ENCODE results near the gene IFT122.
"Not testable (repeated sequence)": the region's sequence is repeated elsewhere in the genome, so short reads cannot be mapped to it uniquely, and the experiment has no call there.

Gene IFT122, protein sequence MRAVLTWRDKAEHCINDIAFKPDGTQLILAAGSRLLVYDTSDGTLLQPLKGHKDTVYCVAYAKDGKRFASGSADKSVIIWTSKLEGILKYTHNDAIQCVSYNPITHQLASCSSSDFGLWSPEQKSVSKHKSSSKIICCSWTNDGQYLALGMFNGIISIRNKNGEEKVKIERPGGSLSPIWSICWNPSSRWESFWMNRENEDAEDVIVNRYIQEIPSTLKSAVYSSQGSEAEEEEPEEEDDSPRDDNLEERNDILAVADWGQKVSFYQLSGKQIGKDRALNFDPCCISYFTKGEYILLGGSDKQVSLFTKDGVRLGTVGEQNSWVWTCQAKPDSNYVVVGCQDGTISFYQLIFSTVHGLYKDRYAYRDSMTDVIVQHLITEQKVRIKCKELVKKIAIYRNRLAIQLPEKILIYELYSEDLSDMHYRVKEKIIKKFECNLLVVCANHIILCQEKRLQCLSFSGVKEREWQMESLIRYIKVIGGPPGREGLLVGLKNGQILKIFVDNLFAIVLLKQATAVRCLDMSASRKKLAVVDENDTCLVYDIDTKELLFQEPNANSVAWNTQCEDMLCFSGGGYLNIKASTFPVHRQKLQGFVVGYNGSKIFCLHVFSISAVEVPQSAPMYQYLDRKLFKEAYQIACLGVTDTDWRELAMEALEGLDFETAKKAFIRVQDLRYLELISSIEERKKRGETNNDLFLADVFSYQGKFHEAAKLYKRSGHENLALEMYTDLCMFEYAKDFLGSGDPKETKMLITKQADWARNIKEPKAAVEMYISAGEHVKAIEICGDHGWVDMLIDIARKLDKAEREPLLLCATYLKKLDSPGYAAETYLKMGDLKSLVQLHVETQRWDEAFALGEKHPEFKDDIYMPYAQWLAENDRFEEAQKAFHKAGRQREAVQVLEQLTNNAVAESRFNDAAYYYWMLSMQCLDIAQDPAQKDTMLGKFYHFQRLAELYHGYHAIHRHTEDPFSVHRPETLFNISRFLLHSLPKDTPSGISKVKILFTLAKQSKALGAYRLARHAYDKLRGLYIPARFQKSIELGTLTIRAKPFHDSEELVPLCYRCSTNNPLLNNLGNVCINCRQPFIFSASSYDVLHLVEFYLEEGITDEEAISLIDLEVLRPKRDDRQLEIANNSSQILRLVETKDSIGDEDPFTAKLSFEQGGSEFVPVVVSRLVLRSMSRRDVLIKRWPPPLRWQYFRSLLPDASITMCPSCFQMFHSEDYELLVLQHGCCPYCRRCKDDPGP

DNA sequence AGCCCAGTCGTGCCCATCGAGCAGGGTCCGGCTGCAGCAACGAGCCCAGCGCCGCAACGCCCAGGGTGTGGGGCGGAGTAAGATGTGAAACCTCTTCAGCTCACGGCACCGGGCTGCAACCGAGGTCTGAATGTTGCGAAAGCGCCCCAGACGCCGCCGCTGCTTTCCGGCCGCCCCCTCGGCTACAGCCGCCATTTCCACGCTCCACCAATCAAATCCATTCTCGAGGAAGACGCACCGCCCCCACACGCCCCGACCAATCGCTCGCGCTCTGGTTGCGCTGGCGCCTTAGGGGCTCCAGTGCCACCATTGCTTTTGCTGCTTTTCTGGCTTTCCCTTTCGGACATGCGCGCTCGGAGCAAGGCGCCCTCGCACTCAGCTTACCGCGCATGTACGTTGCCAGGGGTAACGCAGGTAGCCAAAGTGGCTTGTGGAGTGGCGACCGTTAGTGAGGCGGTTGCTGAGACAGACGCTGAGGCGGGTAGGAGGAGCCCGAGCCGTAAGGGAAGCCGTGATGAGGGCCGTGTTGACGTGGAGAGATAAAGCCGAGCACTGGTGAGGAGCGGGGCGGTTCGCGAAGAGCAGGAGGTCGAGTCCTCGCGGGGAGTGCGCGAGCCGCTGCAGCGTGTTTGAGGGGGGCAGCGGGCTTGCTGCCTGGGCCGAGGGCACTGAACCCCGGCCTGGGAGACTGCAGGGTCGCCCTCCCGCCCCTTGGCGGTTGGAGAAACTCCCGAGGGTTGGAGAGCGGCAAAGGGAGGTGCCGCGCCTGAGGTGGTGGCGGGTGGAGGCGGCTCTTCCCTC is at the start of gene IFT122, which contains the start of gene MBD4:
Gene IFT122, plus strand, starts transcription at position 408 of the 801 bp plus-strand sequence. Its CDS starts 107 bp downstream, at position 515.
Gene MBD4, minus strand, starts transcription at position 132 of the 801 bp plus-strand sequence. Its CDS starts 115 bp downstream, at position 17.
- ATAC-seq (ENCODE audit: low read depth) (peak; percentile 82), DNase-seq (ENCODE audit: low spot score in 2 of 2) (peak; percentile 93 to 98)
- H3K27ac Mint-ChIP-seq: peak within 1 kb of the TSS; percentile 90
- peak within 1 kb of the TSS; percentile 89 for H3K4me3 Mint-ChIP-seq
- peaks cover 17% of the 10 kb centered on the region for H3K36me3 Mint-ChIP-seq
- peaks cover 34% of the 10 kb centered on the region for H3K4me1 Mint-ChIP-seq
- H3K9me3 Mint-ChIP-seq: no peaks in the 10 kb centered on the region
- no peaks in the 10 kb centered on the region for H3K27me3 Mint-ChIP-seq

DNA sequence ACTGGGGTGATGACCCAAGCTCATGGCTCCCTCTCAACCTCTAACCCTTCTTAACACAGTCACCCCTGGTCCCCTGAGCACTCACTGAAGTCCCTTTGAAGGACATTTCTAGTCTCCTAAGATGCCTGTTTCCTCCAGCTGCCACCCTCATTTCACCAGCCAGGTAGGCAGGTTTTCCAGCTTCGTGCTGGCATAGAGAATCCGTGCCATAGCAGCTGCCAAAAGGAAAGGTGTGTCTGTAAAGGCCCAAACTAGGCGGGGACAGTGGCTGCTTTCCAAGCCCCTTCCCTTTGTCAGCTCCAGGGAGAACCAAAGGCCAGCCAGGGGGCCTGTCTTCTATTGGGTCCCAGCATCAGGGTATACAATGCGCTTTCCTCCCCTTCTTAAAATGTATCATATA is 48.4 kb upstream of the IFT122 start:
- H3K4me1 Mint-ChIP-seq; DNase-seq (ENCODE audit: low spot score in 2 of 2); H3K27me3 Mint-ChIP-seq; ATAC-seq (ENCODE audit: low read depth); H3K4me3 Mint-ChIP-seq; H3K9me3 Mint-ChIP-seq; H3K27ac Mint-ChIP-seq: not testable (repeated sequence)
- H3K36me3 Mint-ChIP-seq: peaks cover 43% of the 10 kb centered on the region

DNA sequence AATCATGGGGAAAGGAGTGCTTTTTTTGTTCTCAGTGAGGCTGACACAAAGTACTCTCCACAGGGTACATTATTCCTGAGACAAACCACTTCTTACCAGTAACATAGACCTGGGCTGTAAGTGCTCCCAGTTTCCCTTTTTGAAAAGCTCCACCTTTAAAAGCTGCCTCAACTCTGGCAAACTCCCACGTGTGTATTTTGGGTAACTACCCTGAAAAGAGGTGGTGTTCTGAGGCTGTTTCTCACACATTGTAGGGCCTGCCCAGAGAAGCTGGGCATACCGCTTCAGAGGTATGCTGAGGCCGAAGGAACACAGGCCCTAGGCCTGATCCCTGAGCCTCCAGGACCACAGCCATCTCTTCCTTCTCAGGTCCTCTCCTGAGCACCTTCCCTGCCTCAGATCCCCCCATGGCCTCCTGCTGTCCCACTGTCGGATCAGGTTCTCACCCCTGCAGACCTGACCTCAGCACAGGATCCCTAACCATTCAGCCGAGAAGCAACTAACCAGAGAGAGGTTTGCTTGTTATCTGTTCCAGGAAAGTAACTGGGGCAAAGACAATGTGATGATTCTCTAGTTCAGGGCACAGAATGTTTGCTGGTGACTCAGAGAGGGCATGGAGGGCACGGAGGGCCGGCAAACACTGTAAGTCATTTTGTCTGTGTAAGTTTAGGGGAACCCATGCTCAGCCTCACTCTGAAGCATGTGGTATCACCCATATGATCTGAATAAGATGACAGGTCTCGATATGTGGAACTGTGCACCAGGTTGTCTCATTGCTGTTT is 47.7 kb upstream of the IFT122 start:
- not testable (repeated sequence) for H3K4me1 Mint-ChIP-seq; H3K27ac Mint-ChIP-seq; H3K4me3 Mint-ChIP-seq; H3K9me3 Mint-ChIP-seq; ATAC-seq (ENCODE audit: low read depth); H3K27me3 Mint-ChIP-seq; DNase-seq (ENCODE audit: low spot score in 2 of 2)
- peaks cover 37% of the 10 kb centered on the region for H3K36me3 Mint-ChIP-seq

DNA sequence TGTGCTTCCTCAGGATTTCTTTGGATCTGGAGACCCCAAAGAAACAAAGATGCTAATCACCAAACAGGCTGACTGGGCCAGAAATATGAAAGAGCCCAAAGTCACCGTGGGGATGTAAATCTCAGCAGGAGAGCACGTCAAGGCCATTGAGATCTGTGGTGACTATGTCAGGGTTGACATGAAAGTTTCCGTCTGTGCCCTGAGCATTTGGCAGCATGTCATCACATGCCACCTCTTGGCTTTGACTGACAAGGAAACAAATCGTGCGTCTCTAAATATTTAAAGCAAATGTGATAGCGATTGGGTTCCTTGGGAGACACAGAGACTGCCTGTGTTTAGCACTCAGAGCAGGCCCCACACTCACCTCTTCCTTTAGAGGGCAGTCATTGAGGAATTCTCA is 46.8 kb upstream of the IFT122 start:
- Mint-ChIP-seq H3K27me3 (no peaks in the 10 kb centered on the region), H3K9me3 (no peaks in the 10 kb centered on the region), H3K4me1 (peaks cover 16% of the 10 kb centered on the region), H3K4me3 (no peak overlapping the region), H3K27ac (no peak overlapping the region), H3K36me3 (peaks cover 31% of the 10 kb centered on the region)
- ATAC-seq (ENCODE audit: low read depth) (no peak), DNase-seq (ENCODE audit: low spot score in 2 of 2) (no peak)

DNA sequence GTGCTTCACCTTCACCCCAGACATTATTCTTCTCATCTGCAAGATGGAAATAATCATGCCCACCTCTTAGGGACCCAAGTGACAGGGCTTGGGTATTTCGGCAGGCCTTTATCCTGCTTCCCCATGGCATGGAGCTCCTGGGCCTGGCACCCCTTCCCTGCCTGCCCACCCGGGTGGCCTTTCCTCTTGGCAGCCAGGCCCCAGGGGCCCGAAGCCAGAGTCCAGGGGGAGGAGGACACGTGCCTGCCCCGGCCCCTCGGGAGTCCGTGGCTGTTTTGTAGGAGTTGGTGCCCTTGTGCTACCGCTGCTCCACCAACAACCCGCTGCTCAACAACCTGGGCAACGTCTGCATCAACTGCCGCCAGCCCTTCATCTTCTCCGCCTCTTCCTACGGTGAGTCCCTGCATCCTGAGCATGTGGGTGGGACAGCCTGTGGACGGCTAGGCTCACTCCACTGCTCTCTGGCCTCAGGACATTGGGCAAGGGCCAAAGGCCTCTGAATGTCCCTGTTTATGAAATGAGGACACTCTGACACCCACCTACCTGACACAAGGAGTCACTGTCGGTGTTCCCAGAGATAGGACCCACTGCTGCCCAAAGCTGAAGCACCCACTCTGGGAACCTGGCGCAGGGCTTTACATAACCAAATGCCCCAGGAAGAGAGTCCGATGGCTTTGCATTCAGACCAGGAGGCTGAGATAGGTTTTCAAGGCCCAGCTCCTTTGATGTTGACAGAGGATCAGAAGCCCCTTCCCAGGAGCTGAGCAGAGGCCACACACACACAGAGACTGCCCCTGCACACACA is 46.1 kb upstream of the IFT122 start:
- not testable (repeated sequence) for DNase-seq (ENCODE audit: low spot score in 2 of 2); H3K27ac Mint-ChIP-seq; H3K4me3 Mint-ChIP-seq; ATAC-seq (ENCODE audit: low read depth); H3K27me3 Mint-ChIP-seq; H3K9me3 Mint-ChIP-seq
- H3K36me3 Mint-ChIP-seq: peaks cover 31% of the 10 kb centered on the region
- H3K4me1 Mint-ChIP-seq: peaks cover 22% of the 10 kb centered on the region

DNA sequence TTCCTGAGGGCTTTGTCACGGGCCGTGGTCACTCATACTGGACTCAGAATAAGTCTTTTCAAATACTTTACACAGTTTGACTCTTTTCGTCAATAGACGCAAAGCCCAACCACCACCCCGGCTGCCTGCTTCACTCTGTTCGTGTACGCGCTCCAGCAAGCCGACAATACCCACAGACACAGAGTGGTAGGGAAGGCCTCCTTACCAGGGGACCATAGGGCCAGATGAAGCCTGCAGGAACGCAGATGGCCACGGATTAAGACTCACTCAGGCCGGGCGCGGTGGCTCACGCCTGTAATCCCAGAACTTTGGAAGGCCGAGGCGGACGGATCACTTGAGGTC is 41.2 kb upstream of the IFT122 start:
- ATAC-seq (ENCODE audit: low read depth): peak; percentile 18
- DNase-seq (ENCODE audit: low spot score in 2 of 2): peak in 1 of 2 donors; percentile 18
- H3K27ac Mint-ChIP-seq: peak overlapping the region; percentile 95

DNA sequence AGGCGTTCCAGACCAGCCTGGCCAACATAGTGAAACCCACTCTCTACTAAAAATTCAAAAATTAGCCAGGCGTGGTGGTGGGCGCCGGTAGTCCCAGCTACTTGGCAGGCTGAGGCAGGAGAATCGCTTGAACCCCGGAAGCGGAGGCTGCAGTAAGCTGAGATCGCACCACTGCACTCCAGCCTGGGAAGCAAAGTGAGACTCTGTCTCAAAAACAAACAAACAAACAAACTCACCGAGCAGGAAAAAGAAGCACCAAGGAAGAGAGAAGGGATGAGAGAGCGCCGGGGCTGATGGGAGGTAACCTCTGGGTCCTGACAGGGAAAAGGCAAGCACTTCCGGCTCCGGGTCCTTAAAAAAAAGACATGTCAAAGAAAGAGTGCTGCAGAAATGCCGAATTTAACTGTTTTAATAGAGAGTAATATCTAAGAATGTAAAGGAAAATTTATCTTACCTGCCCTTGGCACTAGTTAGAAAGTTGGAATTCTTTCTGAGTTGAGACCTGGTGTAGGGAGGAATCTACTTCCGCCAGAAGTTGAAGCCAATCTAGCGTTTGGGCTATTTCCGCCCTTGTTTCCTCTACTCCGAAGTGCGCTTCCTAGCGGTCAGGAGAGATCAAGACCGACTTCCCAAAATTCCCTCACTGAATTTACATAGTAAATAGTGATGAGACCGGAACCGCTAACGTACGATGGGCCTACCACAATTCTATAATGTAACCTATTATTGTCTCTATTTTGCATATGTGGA is 40.7 kb upstream of the IFT122 start:
- Mint-ChIP-seq H3K27me3 (no peaks in the 10 kb centered on the region), H3K4me3 (peak overlapping the region; percentile 100), H3K27ac (peak overlapping the region; percentile 95), H3K9me3 (no peaks in the 10 kb centered on the region), H3K36me3 (peaks cover 10% of the 10 kb centered on the region), H3K4me1 (peaks cover 27% of the 10 kb centered on the region)
- DNase-seq (ENCODE audit: low spot score in 2 of 2): peak; percentile 64 to 72
- peak; percentile 87 for ATAC-seq (ENCODE audit: low read depth)

More for the DNA sequence above, 41.2 kb upstream of the IFT122 start:
- Mint-ChIP-seq H3K36me3 (peaks cover 12% of the 10 kb centered on the region), H3K27me3 (no peaks in the 10 kb centered on the region), H3K9me3 (no peaks in the 10 kb centered on the region), H3K4me3 (peak overlapping the region; percentile 100), H3K4me1 (peaks cover 27% of the 10 kb centered on the region)

DNA sequence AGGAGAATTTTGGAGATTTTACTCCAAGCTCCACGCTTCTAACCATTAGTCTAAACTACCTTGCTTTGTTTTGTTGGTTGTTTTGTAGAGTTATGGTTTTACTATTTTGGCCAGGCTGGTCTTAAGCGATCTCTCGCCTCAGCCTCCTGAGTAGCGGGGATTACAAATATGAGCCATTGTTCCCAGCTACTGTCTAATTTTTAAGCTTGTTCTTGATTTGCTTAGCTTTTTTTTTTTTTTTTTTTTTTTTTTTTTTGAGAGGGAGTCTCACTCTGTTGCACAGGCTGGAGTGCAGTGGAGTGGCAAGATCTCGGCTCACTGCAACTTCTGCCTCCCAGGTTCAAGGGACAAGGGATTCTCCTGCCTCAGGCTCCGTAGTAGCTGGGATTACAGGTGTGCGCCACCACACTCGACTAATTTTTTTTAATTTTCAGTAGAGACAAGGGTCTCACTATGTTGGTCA is 40.1 kb upstream of the IFT122 start:
- ATAC-seq (ENCODE audit: low read depth) (peak; percentile 8), DNase-seq (ENCODE audit: low spot score in 2 of 2) (no peak)
- H3K36me3 Mint-ChIP-seq: peaks cover 5% of the 10 kb centered on the region
- H3K9me3 Mint-ChIP-seq: no peaks in the 10 kb centered on the region
- peak overlapping the region; percentile 100 for H3K4me3 Mint-ChIP-seq
- H3K27me3 Mint-ChIP-seq: no peaks in the 10 kb centered on the region
- peak overlapping the region; percentile 95 for H3K27ac Mint-ChIP-seq
- H3K4me1 Mint-ChIP-seq: peaks cover 24% of the 10 kb centered on the region

DNA sequence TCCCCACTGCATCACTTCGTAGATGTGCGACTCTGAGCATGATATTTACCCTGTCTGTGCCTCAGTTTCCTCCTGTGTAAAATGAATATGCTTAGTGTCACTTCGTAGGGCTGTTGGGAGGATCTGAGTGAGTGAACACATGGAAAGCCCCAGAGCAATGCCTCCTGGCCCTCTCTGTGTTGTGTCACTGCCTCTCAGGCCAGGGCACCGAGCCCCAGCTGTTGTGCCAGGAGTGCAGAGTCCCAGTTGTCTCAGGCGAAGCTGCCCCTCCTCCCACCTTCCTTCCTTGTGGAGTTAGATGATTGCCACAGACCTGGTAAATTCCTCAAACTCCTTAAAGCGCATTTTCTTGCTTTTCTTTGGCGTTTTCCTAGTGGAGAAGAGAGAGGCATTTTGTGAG is 37.8 kb upstream of the IFT122 start:
- no peak for DNase-seq (ENCODE audit: low spot score in 2 of 2)
- Mint-ChIP-seq H3K36me3 (peaks cover 3% of the 10 kb centered on the region), H3K4me1 (peaks cover 18% of the 10 kb centered on the region), H3K9me3 (no peaks in the 10 kb centered on the region), H3K4me3 (no peak overlapping the region), H3K27ac (no peak overlapping the region), H3K27me3 (no peaks in the 10 kb centered on the region)
- no peak for ATAC-seq (ENCODE audit: low read depth)

DNA sequence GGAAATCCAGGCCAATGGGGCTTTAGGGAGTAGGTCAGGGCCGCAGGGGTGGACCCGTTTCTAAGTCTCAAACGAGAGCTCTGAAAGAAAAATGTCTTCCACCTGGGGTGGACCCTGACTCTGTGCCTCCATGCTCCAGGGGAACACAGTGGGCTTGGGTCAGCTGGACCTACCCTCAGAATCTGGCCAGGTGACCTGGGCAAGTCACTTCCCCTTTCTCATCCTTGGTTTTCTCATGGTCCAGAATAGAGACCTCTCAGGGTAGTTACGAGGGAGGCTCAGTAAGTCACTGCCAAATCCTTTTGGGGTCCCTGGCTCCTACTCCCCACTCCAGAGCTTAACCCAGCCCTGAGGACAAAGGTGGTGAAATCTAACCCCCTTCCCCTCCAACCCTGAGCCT is 37.4 kb upstream of the IFT122 start:
- ATAC-seq (ENCODE audit: low read depth) (no peak), DNase-seq (ENCODE audit: low spot score in 2 of 2) (no peak)
- H3K4me3 Mint-ChIP-seq: no peak overlapping the region
- H3K27me3 Mint-ChIP-seq: no peaks in the 10 kb centered on the region
- H3K36me3 Mint-ChIP-seq: peaks cover 2% of the 10 kb centered on the region
- H3K27ac Mint-ChIP-seq: no peak overlapping the region
- peaks cover 14% of the 10 kb centered on the region for H3K4me1 Mint-ChIP-seq
- no peaks in the 10 kb centered on the region for H3K9me3 Mint-ChIP-seq

DNA sequence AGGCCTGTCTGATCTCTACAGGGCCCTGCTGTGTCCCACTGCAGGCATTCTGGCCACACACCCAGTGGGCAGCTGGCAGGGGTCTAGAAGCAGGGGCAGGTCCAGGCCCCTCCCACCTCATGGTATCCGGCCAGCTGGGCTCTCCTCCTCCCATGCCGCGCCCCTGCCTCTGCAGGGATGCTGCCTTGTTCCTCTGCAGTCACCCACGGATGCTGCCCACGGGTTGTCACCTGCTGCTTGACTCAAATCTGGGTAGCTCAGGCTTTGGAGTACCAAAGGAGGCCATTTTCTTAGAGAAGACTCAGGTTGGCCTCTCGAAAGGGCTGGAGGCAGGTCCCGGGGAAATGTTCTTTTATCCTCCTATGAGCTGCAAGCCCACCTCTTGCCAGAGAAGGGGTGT is 36.6 kb upstream of the IFT122 start:
- Mint-ChIP-seq H3K4me3 (no peak overlapping the region), H3K4me1 (peaks cover 10% of the 10 kb centered on the region), H3K36me3 (peaks cover 2% of the 10 kb centered on the region), H3K27me3 (no peaks in the 10 kb centered on the region), H3K27ac (no peak overlapping the region), H3K9me3 (no peaks in the 10 kb centered on the region)
- DNase-seq (ENCODE audit: low spot score in 2 of 2) (no peak), ATAC-seq (ENCODE audit: low read depth) (no peak)
